H9 (cell line): Measurements from ENCODE around the gene PCDH9. TPM values are rescaled to one million over a fixed set of nuclear protein-coding genes. Genes with fewer than 3 reads are reported as not detected.

Experiments
- DNase-seq: peaks from one replicate; pipeline ENCODE4 v3.0.0-alpha.2; 2017
- H2AFZ ChIP-seq: one replicate; pipeline ENCODE4 v1.6.1; 2013; ENCODE audit warnings: mild to moderate bottlenecking, low read length, control low read depth, moderate library complexity
- H2AK5ac ChIP-seq: 2 replicates; pipeline ENCODE4 v1.6.1; 2013; ENCODE audit warnings: low read length, control low read depth, mixed read lengths; ENCODE audit not compliant: insufficient read length
- H2BK120ac ChIP-seq: one replicate; pipeline ENCODE4 v1.6.1; 2013; ENCODE audit warnings: low read depth, mild to moderate bottlenecking, low read length, control low read depth, inconsistent platforms; ENCODE audit not compliant: poor library complexity, severe bottlenecking
- H2BK12ac ChIP-seq: 2 replicates; pipeline ENCODE4 v1.6.1; 2013; ENCODE audit warnings: low read length, control low read depth, mixed read lengths, low read depth; ENCODE audit not compliant: insufficient read length
- H2BK15ac ChIP-seq: 2 replicates; pipeline ENCODE4 v1.6.1; 2013; ENCODE audit warnings: low read depth, low read length, control low read depth
- H2BK20ac ChIP-seq: one replicate; pipeline ENCODE4 v1.6.1; 2013; ENCODE audit warnings: low read depth, mild to moderate bottlenecking, low read length, control low read depth, inconsistent platforms; ENCODE audit not compliant: poor library complexity, severe bottlenecking
- H2BK5ac ChIP-seq: 2 replicates; pipeline ENCODE4 v1.6.1; 2013; ENCODE audit warnings: low read length, control low read depth, mixed read lengths; ENCODE audit not compliant: insufficient read length
- H3K14ac ChIP-seq: 2 replicates; pipeline ENCODE4 v1.6.1; 2013; ENCODE audit warnings: low read length, control low read depth; ENCODE audit not compliant: insufficient read depth
- H3K18ac ChIP-seq: 2 replicates; pipeline ENCODE4 v1.6.1; 2013; ENCODE audit warnings: low read depth, mild to moderate bottlenecking, mixed read lengths, low read length, control low read depth; ENCODE audit not compliant: insufficient read length
- H3K23ac ChIP-seq: 2 replicates; pipeline ENCODE4 v1.6.1; 2013; ENCODE audit warnings: low read length, control low read depth, mixed read lengths, low read depth; ENCODE audit not compliant: insufficient read length
- H3K23me2 ChIP-seq: 2 replicates; pipeline ENCODE4 v1.6.1; 2013; ENCODE audit warnings: low read depth, mild to moderate bottlenecking, mixed read lengths, low read length, control low read depth; ENCODE audit not compliant: insufficient read length, poor library complexity, severe bottlenecking
- H3K27ac ChIP-seq: 2 replicates; pipeline ENCODE4 v1.5.1; 2013; ENCODE audit warnings: low read length, control low read depth, mixed read lengths, low read depth; ENCODE audit not compliant: insufficient read length
- H3K27me3 ChIP-seq: 2 replicates; pipeline ENCODE4 v1.6.1; 2013; ENCODE audit warnings: low read length, control low read depth, inconsistent platforms; ENCODE audit not compliant: insufficient read depth
- H3K4ac ChIP-seq: 2 replicates; pipeline ENCODE4 v1.6.1; 2013; ENCODE audit warnings: low read depth, mild to moderate bottlenecking, control low read depth, inconsistent platforms, low read length, moderate library complexity
- H3K4me1 ChIP-seq: 2 replicates; pipeline ENCODE4 v1.6.1; 2013; ENCODE audit warnings: low read length, control low read depth, inconsistent platforms; ENCODE audit not compliant: insufficient read depth
- H3K4me2 ChIP-seq: 2 replicates; pipeline ENCODE4 v1.6.1; 2013; ENCODE audit warnings: low read length, control low read depth, mixed read lengths; ENCODE audit not compliant: insufficient read length, insufficient read depth
- H3K56ac ChIP-seq: 2 replicates; pipeline ENCODE4 v1.6.1; 2013; ENCODE audit warnings: low read depth, mild to moderate bottlenecking, mixed read lengths, low read length, control low read depth; ENCODE audit not compliant: insufficient read length
- H3K79me1 ChIP-seq: 2 replicates; pipeline ENCODE4 v1.6.1; 2013; ENCODE audit warnings: low read depth, mild to moderate bottlenecking, moderate library complexity, low read length, control low read depth, inconsistent platforms; ENCODE audit not compliant: insufficient read depth, poor library complexity, severe bottlenecking
- H3K79me2 ChIP-seq: 2 replicates; pipeline ENCODE4 v1.6.1; 2013; ENCODE audit warnings: low read length, control low read depth, inconsistent platforms; ENCODE audit not compliant: insufficient read depth
- H3K9ac ChIP-seq: 2 replicates; pipeline ENCODE4 v1.6.1; 2013; ENCODE audit warnings: low read length, control low read depth, mixed read lengths; ENCODE audit not compliant: insufficient read length; ENCODE audit errors: extremely low read depth
- H3K9me3 ChIP-seq: one replicate; pipeline ENCODE4 v1.6.1; 2013; ENCODE audit warnings: low read depth, low read length, inconsistent platforms; ENCODE audit not compliant: control insufficient read depth
- H3T11ph ChIP-seq: one replicate; pipeline ENCODE4 v1.6.1; 2013; ENCODE audit warnings: mild to moderate bottlenecking, low read length, control low read depth, inconsistent platforms
- H4K20me1 ChIP-seq: one replicate; pipeline ENCODE4 v1.6.1; 2013; ENCODE audit not compliant: control insufficient read depth, insufficient read length, insufficient read depth
- H4K5ac ChIP-seq: 2 replicates; pipeline ENCODE4 v1.6.1; 2013; ENCODE audit warnings: low read depth, mild to moderate bottlenecking, mixed read lengths, low read length, control low read depth; ENCODE audit not compliant: insufficient read length
- H4K8ac ChIP-seq: replicated peaks from 2 replicates; pipeline ENCODE4 v1.6.1; 2013; ENCODE audit warnings: low read length, control low read depth, mixed read lengths, low read depth; ENCODE audit not compliant: insufficient read length
- H4K91ac ChIP-seq: 2 replicates; pipeline ENCODE4 v1.6.1; 2013; ENCODE audit warnings: low read depth, mild to moderate bottlenecking, moderate library complexity, mixed read lengths, low read length, control low read depth; ENCODE audit not compliant: insufficient read length
- H3K27ac Mint-ChIP-seq, 3 experiments: 2 replicates in 2 of 3; 3 replicates in 1 of 3; pipeline ENCODE4 v1.8.0; 2020 to 2021; ENCODE audit warnings: mixed read lengths in 3 of 3, mild to moderate bottlenecking in 1 of 3, moderate library complexity in 1 of 3
- H3K27me3 Mint-ChIP-seq: 2 replicates; pipeline ENCODE4 v1.8.0; 2021; ENCODE audit warnings: low read depth, mild to moderate bottlenecking, moderate library complexity, mixed read lengths
- H3K36me3 Mint-ChIP-seq, 3 experiments: 2 replicates in 2 of 3; 3 replicates in 1 of 3; pipeline ENCODE4 v1.8.0; 2020 to 2021; ENCODE audit warnings: low read depth in 3 of 3, mixed read lengths in 3 of 3; ENCODE audit not compliant: insufficient read depth in 1 of 3
- H3K4me1 Mint-ChIP-seq, 2 experiments: 2 replicates each; pipeline ENCODE4 v1.8.0; 2020; ENCODE audit warnings: mixed read lengths in 2 of 2
- H3K4me3 Mint-ChIP-seq, 2 experiments: 2 replicates in 1 of 2; 3 replicates in 1 of 2; pipeline ENCODE4 v1.8.0; 2020 to 2021; ENCODE audit warnings: mild to moderate bottlenecking in 2 of 2, mixed read lengths in 2 of 2, moderate library complexity in 1 of 2
- H3K9me3 Mint-ChIP-seq, 2 experiments: 2 replicates in 1 of 2; 3 replicates in 1 of 2; pipeline ENCODE4 v1.8.0; 2020; ENCODE audit warnings: mild to moderate bottlenecking in 2 of 2, mixed read lengths in 2 of 2, moderate library complexity in 1 of 2
- CTCF ChIP-seq: fragments of 200-600 bp; sonication (generic); conservative IDR thresholded peaks from 3 replicates; pipeline ENCODE4 v1.8.0; 2021; ENCODE audit warnings: antibody characterized with exemption, mild to moderate bottlenecking
- WGBS: extraction: QIAGEN DNeasy Blood & Tissue Kit; methylation state at CpG from one replicate; pipeline ENCODE4 v1.1.7; 2013; ENCODE audit warnings: missing lambda C conversion rate, low lambda C conversion rate, mixed read lengths; ENCODE audit not compliant: insufficient read length; ENCODE audit errors: extremely low coverage; 5-methylcytosine and 5-hydroxymethylcytosine counted together
- total RNA-seq: library from RNA; stranded (reverse); gene quantifications from 2 replicates; pipeline ENCODE4 v1.2.1, GENCODE V29; 2021

PCDH9 gene
- total RNA-seq, 1 experiment from 2014 or later: 0.11 TPM

- Histone ChIP-seq H3K27me3 (no peaks in the 10 kb centered on the region), H4K5ac (no peak overlapping the region), H3K56ac (no peak overlapping the region), H2BK120ac (no peak overlapping the region), H2BK12ac (no peak overlapping the region), H2BK15ac (no peak overlapping the region), H3K9ac (no peak overlapping the region), H4K20me1 (no peaks in the 10 kb centered on the region), H3K14ac (no peak overlapping the region), H4K91ac (no peak overlapping the region), H3K27ac (no peak overlapping the region), H3K4ac (no peak overlapping the region), H2AK5ac (no peak overlapping the region), H2BK5ac (no peak overlapping the region), H3K79me2 (no peaks in the 10 kb centered on the region), H3K9me3 (no peaks in the 10 kb centered on the region), H3K79me1 (no peaks in the 10 kb centered on the region), H3K4me1 (peaks cover 6% of the 10 kb centered on the region; the same call in 1 of the 2 replicates), H2BK20ac (no peak overlapping the region), H3K18ac (no peak overlapping the region), H4K8ac (no peak overlapping the region), H3K23ac (no peak overlapping the region), H3K23me2 (no peaks in the 10 kb centered on the region), H2AFZ (no peak overlapping the region), H3T11ph (no peak overlapping the region), H3K4me2 (no peak overlapping the region)
- Mint-ChIP-seq H3K9me3 (no peaks in the 10 kb centered on the region), H3K27me3 (peaks cover 2% of the 10 kb centered on the region; the same call in 1 of the 2 replicates), H3K4me3 (no peak overlapping the region), H3K36me3 (no peaks in the 10 kb centered on the region; a peak in 1 of 7 replicates), H3K27ac (no peak overlapping the region), H3K4me1 (peaks cover 7 to 8% of the 10 kb centered on the region in 2 experiments)
- DNase-seq: no peak
- no peak for TF ChIP-seq CTCF
- WGBS: no CpG with 5 or more reads among the region's 2 CpGs
Measured at GRCh38 chr13:67278235-67278634, 48.1 kb upstream of the PCDH9 start.
